ENCODE data around the gene ACR.

GRCh38 chr22:50719814-50720300 lies 18.1 kb upstream of the ACR start:
- no peak for TF ChIP-seq CTCF (IDR thresholded peaks at IDR 0.05; ENCODE audit: low read length)
- TF ChIP-seq EZH2 (optimal IDR thresholded peaks at IDR 0.05; ENCODE audit: low read depth, low read length) = no peak
- no peak for TF ChIP-seq EZH2phosphoT487 (IDR thresholded peaks at IDR 0.05; ENCODE audit: low read length)
